ENCODE measurements around the gene LCMT2. TPM values are rescaled to one million over a fixed set of nuclear protein-coding genes. Genes with fewer than 3 reads are reported as not detected.

LCMT2 gene
- total RNA-seq, 4 donors from 2014 or later: 5.4 to 9.5 (median 6.4) TPM

DNA sequence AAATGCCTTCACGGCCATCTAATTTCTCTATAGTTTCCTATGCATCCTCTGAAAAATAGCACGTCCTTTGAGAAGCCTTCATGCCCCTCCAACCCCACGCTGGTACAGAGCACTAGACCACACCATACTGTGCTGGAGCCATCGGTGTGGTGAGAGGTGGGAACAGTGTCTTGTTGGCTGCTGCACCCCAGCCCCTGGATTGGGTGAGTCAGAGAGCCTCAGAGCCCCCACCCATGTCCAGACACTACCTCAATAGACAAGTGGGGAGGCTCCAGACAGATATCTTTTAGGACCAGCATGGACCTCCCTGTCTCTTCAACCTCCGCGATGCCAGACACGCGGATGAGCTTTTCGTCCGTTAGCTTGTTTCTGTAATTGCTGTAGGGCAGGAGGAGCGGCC, 51.5 kb downstream of the LCMT2 start:
- ATAC-seq: no peak
- no peak overlapping the region for H3K27ac ChIP-seq
- H3K4me1 ChIP-seq: no peaks in the 10 kb centered on the region
- 81 to 85% methylated on average over 7 to 10 of the region's 11 CpGs for WGBS, 2 donors (ENCODE audit: low coverage in 1 of 2)
- TF ChIP-seq POLR2A (IDR thresholded peaks at IDR 0.05) (no peak), POLR2AphosphoS5 (IDR thresholded peaks at IDR 0.05) (no peak), EP300 (IDR thresholded peaks at IDR 0.05) (no peak)
- TF ChIP-seq, protein P1, sequence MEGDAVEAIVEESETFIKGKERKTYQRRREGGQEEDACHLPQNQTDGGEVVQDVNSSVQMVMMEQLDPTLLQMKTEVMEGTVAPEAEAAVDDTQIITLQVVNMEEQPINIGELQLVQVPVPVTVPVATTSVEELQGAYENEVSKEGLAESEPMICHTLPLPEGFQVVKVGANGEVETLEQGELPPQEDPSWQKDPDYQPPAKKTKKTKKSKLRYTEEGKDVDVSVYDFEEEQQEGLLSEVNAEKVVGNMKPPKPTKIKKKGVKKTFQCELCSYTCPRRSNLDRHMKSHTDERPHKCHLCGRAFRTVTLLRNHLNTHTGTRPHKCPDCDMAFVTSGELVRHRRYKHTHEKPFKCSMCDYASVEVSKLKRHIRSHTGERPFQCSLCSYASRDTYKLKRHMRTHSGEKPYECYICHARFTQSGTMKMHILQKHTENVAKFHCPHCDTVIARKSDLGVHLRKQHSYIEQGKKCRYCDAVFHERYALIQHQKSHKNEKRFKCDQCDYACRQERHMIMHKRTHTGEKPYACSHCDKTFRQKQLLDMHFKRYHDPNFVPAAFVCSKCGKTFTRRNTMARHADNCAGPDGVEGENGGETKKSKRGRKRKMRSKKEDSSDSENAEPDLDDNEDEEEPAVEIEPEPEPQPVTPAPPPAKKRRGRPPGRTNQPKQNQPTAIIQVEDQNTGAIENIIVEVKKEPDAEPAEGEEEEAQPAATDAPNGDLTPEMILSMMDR (IDR thresholded peaks at IDR 0.05): no peak
- H3K4me3 ChIP-seq: no peak overlapping the region
- H3K36me3 ChIP-seq: no peaks in the 10 kb centered on the region
- H3K9me3 ChIP-seq: no peaks in the 10 kb centered on the region
- peaks cover 58% of the 10 kb centered on the region for H3K27me3 ChIP-seq

DNA sequence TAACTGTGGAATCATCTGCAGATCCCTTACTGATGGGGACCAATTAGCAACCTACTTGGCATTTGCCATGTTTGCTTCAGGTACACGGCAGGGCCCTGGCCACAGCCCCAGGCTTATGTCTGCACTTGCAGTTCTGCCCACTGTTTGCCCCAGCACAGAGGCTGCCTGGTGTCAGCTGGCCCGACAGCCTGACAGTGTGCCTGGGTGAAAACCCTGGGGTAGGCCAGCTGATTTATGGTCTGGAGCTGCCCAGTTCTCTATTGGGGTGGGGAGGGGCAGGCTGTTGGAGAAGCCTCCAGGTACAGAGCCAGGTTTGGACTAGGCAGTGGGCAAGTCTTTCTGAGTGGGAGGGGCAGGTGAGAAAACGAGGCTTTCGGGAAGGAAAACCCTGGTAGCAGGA, 52.5 kb downstream of the LCMT2 start:
- Histone ChIP-seq H3K27ac (no peak overlapping the region), H3K36me3 (no peaks in the 10 kb centered on the region), H3K27me3 (peaks cover 68% of the 10 kb centered on the region), H3K4me1 (no peaks in the 10 kb centered on the region), H3K4me3 (no peak overlapping the region), H3K9me3 (no peaks in the 10 kb centered on the region)
- TF ChIP-seq EP300 (IDR thresholded peaks at IDR 0.05) (no peak), POLR2AphosphoS5 (IDR thresholded peaks at IDR 0.05) (no peak), POLR2A (IDR thresholded peaks at IDR 0.05) (no peak)
- WGBS, 2 donors (ENCODE audit: low coverage in 1 of 2): 69% methylated on average over 4 of the region's 4 CpGs; no CpG with 5 or more reads in 1 of the 2 donors
- ATAC-seq: no peak

DNA sequence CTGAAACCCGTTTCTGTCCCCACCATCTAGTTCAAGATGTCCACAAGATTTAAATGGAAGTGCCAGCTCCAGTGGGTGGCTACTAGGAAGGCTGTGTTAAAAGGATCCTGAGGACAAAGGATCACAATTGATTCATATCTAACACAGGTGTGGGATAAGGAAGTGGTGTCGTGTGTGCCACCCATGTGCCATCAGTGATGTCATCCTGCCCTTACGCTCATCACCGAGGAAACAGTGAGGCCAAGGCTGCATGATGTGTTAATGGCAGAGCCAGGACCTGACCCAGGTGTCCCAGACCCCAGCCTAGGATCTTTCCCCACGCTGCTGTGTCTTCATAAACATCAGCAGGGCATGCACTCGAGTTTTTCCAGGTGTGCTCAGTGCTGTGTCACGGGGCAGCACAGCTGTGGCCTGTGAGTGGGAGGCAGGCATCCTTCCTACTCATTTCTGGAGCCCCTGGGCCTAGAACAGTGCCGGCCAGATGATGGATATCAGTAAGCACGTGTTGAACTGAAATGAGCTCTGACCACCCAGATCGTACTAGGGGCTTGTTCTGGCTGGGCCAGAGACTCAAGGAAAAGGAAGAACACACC, 53.0 kb downstream of the LCMT2 start:
- WGBS, 2 donors (ENCODE audit: low coverage in 1 of 2): 70 to 77% methylated on average over 4 of the region's 10 CpGs
- no peak for ATAC-seq
- H3K4me1 ChIP-seq: no peaks in the 10 kb centered on the region

DNA sequence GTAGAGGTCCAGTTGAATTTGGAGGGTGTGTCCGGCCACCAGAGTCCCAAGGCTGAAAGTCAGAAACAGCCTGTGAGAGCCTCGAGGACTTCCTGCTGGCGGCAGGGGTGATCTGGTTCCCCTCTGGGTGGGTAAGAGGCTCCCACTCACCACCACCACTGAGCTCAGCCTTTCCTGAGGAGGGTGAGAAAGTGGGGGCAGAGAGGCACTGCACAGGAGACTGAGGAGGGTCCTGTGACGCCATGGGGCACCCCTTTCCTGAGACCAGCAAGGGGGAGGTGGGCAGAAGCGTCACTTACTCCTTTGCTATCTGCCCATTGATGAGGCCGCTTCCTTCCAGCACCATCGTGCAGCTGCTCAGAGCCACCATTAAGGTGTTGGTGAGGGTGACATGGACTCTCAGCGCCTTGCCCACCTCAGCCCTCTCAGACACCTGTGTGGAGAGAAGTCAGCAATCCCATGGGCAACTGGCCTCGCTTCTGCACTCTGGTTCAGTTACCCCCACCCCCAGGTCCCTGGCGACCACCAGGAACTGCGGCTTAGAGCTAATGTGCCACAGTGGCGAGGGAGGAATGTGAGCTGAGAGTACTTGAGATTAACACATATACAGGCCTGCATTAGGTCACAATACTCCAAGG, 53.7 kb downstream of the LCMT2 start:
- Histone ChIP-seq H3K27ac (no peak overlapping the region), H3K4me3 (no peak overlapping the region), H3K27me3 (peaks cover 64% of the 10 kb centered on the region), H3K36me3 (no peaks in the 10 kb centered on the region), H3K9me3 (no peaks in the 10 kb centered on the region), H3K4me1 (no peaks in the 10 kb centered on the region)
- ATAC-seq: no peak
- no CpG with 5 or more reads among the region's 12 CpGs for WGBS, 2 donors (ENCODE audit: low coverage in 1 of 2)
- TF ChIP-seq EP300 (IDR thresholded peaks at IDR 0.05): no peak
- no peak for TF ChIP-seq POLR2A (IDR thresholded peaks at IDR 0.05)
- TF ChIP-seq POLR2AphosphoS5 (IDR thresholded peaks at IDR 0.05): no peak
- TF ChIP-seq, protein P1 (IDR thresholded peaks at IDR 0.05): no peak

More for the DNA sequence above, 53.0 kb downstream of the LCMT2 start:
- Histone ChIP-seq H3K27ac (no peak overlapping the region), H3K4me3 (no peak overlapping the region), H3K36me3 (no peaks in the 10 kb centered on the region), H3K9me3 (no peaks in the 10 kb centered on the region), H3K27me3 (peaks cover 70% of the 10 kb centered on the region)
- TF ChIP-seq EP300 (IDR thresholded peaks at IDR 0.05) (no peak), POLR2AphosphoS5 (IDR thresholded peaks at IDR 0.05) (no peak), POLR2A (IDR thresholded peaks at IDR 0.05) (no peak)
- TF ChIP-seq, protein P1 (IDR thresholded peaks at IDR 0.05): no peak

DNA sequence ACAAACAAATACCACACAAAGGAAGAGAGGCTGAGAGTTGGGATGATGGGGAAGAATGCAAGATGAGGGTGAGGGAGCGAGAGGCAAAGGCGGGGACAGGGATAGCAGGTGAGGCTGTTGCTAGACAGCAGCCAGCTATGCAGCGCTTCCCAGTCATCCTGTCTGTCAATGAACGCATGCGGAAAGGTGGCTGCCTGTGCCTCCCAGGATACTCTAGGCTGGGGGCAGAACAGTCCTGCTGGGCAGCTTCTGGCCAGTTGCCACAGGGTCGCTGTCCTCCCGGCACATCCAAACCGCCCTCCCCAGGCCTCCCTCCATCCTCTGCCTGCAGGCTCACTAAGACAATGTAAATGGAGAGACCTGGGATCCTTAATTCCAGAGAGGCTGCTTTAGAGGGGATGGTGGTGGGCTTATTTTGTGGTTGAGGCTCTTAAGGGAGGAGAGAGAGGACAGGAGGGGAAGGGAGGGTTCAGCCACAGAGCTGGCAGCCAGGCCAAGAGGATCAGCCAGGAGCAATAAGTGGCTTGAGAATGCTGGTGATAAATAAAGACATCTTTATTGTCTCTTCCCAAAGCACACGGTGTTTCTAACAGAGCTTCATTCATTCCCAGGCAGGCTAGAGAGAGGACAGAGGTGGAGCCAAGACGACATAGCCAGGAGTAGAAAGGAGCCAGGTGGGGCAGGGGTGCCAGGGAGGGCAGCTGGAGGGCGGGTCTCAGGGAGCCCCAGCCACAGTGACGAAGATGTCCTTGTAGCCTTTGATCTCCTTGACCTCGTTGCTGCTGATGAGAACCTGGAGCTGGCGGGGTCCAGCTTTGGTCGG, 54.4 kb downstream of the LCMT2 start:
- no peak overlapping the region for H3K4me3 ChIP-seq
- H3K9me3 ChIP-seq: no peaks in the 10 kb centered on the region
- no peak overlapping the region for H3K27ac ChIP-seq
- no peak for ATAC-seq
- H3K4me1 ChIP-seq: no peaks in the 10 kb centered on the region
- TF ChIP-seq POLR2AphosphoS5 (IDR thresholded peaks at IDR 0.05) (no peak), EP300 (IDR thresholded peaks at IDR 0.05) (no peak), POLR2A (IDR thresholded peaks at IDR 0.05) (no peak)
- TF ChIP-seq, protein P1 (IDR thresholded peaks at IDR 0.05): no peak
- 59 to 65% methylated on average over 8 to 15 of the region's 15 CpGs for WGBS, 2 donors (ENCODE audit: low coverage in 1 of 2)
- H3K27me3 ChIP-seq: peaks cover 59% of the 10 kb centered on the region
- no peaks in the 10 kb centered on the region for H3K36me3 ChIP-seq
